ENCODE measurements around the gene GNAO1.

DNA sequence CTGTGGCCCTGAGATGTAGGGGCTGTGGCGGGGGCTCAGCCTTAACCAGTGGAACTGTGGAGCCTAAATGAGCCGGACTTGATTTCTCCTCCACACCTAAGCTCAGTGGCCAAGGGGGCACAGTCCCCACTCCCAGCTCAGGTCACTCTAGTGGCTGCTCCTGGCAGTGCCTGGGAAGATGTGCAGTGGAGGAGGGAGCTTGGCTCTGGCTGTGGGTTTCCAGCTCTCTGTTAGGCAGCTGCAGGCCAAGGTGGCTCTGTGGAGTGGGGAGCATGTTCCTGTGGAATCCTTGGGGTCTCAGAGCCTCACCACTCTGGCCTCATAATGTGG lies 157.8 kb downstream of the GNAO1 start:
- TF ChIP-seq, protein P1, sequence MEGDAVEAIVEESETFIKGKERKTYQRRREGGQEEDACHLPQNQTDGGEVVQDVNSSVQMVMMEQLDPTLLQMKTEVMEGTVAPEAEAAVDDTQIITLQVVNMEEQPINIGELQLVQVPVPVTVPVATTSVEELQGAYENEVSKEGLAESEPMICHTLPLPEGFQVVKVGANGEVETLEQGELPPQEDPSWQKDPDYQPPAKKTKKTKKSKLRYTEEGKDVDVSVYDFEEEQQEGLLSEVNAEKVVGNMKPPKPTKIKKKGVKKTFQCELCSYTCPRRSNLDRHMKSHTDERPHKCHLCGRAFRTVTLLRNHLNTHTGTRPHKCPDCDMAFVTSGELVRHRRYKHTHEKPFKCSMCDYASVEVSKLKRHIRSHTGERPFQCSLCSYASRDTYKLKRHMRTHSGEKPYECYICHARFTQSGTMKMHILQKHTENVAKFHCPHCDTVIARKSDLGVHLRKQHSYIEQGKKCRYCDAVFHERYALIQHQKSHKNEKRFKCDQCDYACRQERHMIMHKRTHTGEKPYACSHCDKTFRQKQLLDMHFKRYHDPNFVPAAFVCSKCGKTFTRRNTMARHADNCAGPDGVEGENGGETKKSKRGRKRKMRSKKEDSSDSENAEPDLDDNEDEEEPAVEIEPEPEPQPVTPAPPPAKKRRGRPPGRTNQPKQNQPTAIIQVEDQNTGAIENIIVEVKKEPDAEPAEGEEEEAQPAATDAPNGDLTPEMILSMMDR (IDR thresholded peaks at IDR 0.05), result no peak
- TF ChIP-seq POLR2A (IDR thresholded peaks at IDR 0.05), result no peak
